Kidney (tissue), 14 donors: ENCODE results near the gene RXRG. TPM values are rescaled to one million over a fixed set of nuclear protein-coding genes. Genes with fewer than 3 reads are reported as not detected.

ENCODE experiments used
- DNase-seq, 5 donors: peaks; one replicate each; pipeline ENCODE4 v3.0.0-alpha.2; 2013 to 2020
- FAIRE-seq: peaks from 2 replicates; lab custom pipeline; 2012; peaks lifted over from hg19 to GRCh38; lab: Jason Lieb, UNC
- H3K27ac ChIP-seq, 2 donors: one replicate each; pipeline ENCODE4 v1.7.0; 2013; ENCODE audit warnings: low read depth in 2 of 2, low read length in 2 of 2, inconsistent platforms in 1 of 2
- H3K27me3 ChIP-seq: one replicate; pipeline ENCODE4 v1.7.1; 2013; ENCODE audit warnings: low read length, inconsistent platforms; ENCODE audit not compliant: control insufficient read depth, insufficient read depth
- H3K36me3 ChIP-seq, 3 donors: one replicate each; pipeline versions ENCODE4 v1.7.0 to v1.7.1; 2013; ENCODE audit warnings: low read length in 3 of 3, control low read depth in 1 of 3, inconsistent platforms in 1 of 3; ENCODE audit not compliant: insufficient read depth in 3 of 3, control insufficient read depth in 2 of 3
- H3K4me1 ChIP-seq, 3 donors: one replicate each; pipeline versions ENCODE4 v1.7.0 to v1.7.1; 2013; ENCODE audit warnings: low read length in 3 of 3, inconsistent platforms in 1 of 3, low read depth in 1 of 3; ENCODE audit not compliant: control insufficient read depth in 2 of 3, insufficient read depth in 2 of 3
- H3K4me3 ChIP-seq, 3 donors: one replicate each; pipeline versions ENCODE4 v1.7.0 to v1.8.1; 2013; ENCODE audit warnings: low read length in 3 of 3, control low read depth in 1 of 3, inconsistent platforms in 1 of 3
- H3K9ac ChIP-seq, 3 donors: one replicate each; pipeline versions ENCODE4 v1.7.0 to v1.7.1; 2013; ENCODE audit warnings: low read length in 3 of 3, control low read depth in 1 of 3, inconsistent platforms in 1 of 3
- H3K9me3 ChIP-seq, 3 donors: one replicate each; pipeline versions ENCODE4 v1.7.0 to v1.7.1; 2013; ENCODE audit warnings: low read length in 3 of 3, control low read depth in 1 of 3, inconsistent platforms in 1 of 3; ENCODE audit not compliant: control insufficient read depth in 2 of 3, insufficient read depth in 1 of 3
- intact Hi-C: fragments of 100-400 bp; cut with DNase I; formaldehyde crosslinking; loops from one replicate; pipeline ENCODE4 v1.11.1; 2022
- polyA plus RNA-seq: library from polyadenylated mRNA; stranded (reverse); fragments of 350-450 nt; fragmentation: Illumina TruSeq; extraction: RNeasy Lipid Tissue Mini Kit (QIAGEN cat#74804); gene quantifications from one replicate; pipeline ENCODE4 v1.2.3, GENCODE V29; 2014; ENCODE audit warnings: low read depth, low replicate concordance; ENCODE audit not compliant: insufficient read depth
- total RNA-seq: library from RNA; stranded (reverse); fragmentation: NEBNext Ultra II Directional; extraction: Animal tissue kit (Norgen Biotek cat#: 25700); gene quantifications from one replicate; pipeline ENCODE4 v1.2.1, GENCODE V29; 2021
- TF ChIP-seq, protein P1 (sequence below): IDR thresholded peaks from 3 replicates; pipeline ENCODE4 v1.5.1; 2012; ENCODE audit warnings: mild to moderate bottlenecking, moderate library complexity, borderline replicate concordance; ENCODE audit not compliant: insufficient read depth; ENCODE audit errors: extremely low read depth
- donor health status: control.
- donor health status: control.
- donor health status: control.
- donor health status: control.
- donor health status: control.
- donor health status: DM: yes; HTN: yes; CAD: no.
- donor health status: Normal renal cell carcinoma (clear cell type).

RXRG gene
- total and polyA plus RNA-seq, 2 donors from 2014 or later, result 0.39 to 0.44 TPM

DNA sequence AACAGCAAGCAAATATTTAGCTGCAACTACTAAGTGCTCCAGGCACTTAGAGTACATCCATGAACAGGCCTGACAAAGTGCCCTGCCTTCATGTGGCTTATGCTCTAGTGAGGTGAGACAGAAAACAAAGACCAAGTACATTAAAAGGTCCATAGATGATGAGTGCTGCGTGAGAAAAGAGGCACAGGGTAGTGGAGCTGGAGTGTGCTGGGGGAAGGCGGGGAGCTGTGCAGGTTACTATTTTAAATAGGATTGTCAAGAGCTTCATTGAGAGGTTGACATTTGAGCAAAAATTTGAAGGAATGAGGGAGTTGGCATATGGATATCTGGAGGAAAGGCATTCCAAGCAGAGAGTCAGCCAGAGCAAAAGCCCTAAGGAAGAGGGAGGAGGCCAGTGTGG lies 29.3 kb upstream of the RXRG start:
- no peak for DNase-seq
- FAIRE-seq, result no peak
- Histone ChIP-seq H3K27ac (no peak overlapping the region), H3K4me3 (no peak overlapping the region), H3K9me3 (no peaks in the 10 kb centered on the region), H3K4me1 (no peaks in the 10 kb centered on the region), H3K36me3 (no peaks in the 10 kb centered on the region), H3K27me3 (no peaks in the 10 kb centered on the region), H3K9ac (no peak overlapping the region)
- intact Hi-C loops, result no loop called here
- TF ChIP-seq, protein P1, sequence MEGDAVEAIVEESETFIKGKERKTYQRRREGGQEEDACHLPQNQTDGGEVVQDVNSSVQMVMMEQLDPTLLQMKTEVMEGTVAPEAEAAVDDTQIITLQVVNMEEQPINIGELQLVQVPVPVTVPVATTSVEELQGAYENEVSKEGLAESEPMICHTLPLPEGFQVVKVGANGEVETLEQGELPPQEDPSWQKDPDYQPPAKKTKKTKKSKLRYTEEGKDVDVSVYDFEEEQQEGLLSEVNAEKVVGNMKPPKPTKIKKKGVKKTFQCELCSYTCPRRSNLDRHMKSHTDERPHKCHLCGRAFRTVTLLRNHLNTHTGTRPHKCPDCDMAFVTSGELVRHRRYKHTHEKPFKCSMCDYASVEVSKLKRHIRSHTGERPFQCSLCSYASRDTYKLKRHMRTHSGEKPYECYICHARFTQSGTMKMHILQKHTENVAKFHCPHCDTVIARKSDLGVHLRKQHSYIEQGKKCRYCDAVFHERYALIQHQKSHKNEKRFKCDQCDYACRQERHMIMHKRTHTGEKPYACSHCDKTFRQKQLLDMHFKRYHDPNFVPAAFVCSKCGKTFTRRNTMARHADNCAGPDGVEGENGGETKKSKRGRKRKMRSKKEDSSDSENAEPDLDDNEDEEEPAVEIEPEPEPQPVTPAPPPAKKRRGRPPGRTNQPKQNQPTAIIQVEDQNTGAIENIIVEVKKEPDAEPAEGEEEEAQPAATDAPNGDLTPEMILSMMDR, result no peak

DNA sequence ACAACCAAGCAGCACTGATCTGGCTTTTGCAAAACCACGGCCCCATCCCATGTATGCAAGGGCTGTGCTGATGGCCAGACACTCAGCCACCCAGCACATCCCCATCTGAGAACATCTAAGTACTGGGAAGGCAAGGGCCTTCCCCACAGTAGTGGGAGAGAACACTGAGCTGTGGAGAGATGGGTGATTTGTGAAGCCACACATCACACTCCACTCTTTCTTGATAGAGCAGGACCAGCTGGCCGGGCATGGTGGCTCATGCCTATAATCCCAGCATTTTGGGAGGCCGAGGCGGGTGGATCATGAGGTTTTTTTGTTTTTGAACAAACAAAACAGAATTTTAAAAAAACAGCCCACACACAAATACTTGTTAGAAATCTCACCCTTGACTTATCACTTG lies 28.2 kb upstream of the RXRG start:
- DNase-seq, result no peak
- Histone ChIP-seq H3K4me3 (no peak overlapping the region), H3K4me1 (no peaks in the 10 kb centered on the region), H3K36me3 (no peaks in the 10 kb centered on the region), H3K27me3 (no peaks in the 10 kb centered on the region), H3K9ac (no peak overlapping the region), H3K9me3 (no peaks in the 10 kb centered on the region), H3K27ac (no peak overlapping the region)
- no peak for FAIRE-seq
- TF ChIP-seq, protein P1, result no peak
- intact Hi-C loops, result no loop called here

DNA sequence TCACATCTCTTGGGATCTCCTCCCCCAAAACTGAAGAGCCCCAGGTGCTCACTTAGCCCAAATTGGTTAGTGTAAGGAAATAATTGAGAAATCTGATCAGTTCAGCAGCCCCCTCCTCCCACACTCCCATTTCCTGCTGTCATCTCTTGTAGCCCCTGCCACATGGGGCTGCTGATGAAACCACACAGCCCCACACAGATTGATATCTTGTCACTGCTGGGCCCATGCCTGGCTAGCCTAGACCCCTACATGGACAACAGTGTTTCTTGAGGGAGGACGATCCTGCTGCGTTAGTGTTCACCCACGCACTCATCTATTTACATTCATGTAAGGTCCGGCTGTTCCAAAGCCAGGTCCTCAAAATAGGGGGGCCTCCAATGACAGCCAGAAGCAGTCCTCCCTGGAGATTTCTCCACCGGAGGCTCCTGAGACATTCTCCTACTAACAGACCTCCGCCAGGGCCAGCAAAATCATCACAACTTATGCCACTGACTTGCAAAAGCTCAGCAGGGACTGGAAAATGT lies 23.9 kb upstream of the RXRG start:
- DNase-seq, result no peak
- Histone ChIP-seq H3K4me1 (no peaks in the 10 kb centered on the region), H3K27ac (no peak overlapping the region), H3K9me3 (no peaks in the 10 kb centered on the region), H3K36me3 (no peaks in the 10 kb centered on the region), H3K4me3 (no peak overlapping the region), H3K9ac (no peak overlapping the region), H3K27me3 (no peaks in the 10 kb centered on the region)
- no peak for FAIRE-seq
- TF ChIP-seq, protein P1, result no peak
- intact Hi-C loops, result no loop called here

DNA sequence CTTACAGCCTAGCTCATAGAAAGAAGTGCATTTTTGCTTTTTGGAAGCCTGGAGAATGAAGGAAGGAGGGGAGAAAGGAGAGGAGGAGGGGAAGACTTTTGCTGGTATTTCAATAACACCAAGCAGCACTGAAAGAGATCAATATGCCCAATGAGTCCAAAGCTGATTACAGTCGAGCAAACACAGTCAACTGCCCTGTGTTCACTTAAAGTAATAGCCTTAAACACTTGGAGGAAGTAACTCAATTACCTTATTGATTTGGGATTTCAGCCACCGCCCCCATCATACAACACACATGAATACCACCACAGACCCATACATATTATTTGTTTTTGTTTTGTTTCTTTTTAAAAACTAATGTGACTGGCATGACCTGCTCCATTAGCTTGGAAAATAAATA lies 23.3 kb upstream of the RXRG start:
- H3K9ac ChIP-seq, result no peak overlapping the region
- intact Hi-C loops, result no loop called here

More for the DNA sequence above, 23.3 kb upstream of the RXRG start:
- DNase-seq, result no peak
- TF ChIP-seq, protein P1, result no peak
- Histone ChIP-seq H3K27ac (no peak overlapping the region), H3K4me1 (no peaks in the 10 kb centered on the region), H3K4me3 (no peak overlapping the region), H3K9me3 (no peaks in the 10 kb centered on the region), H3K36me3 (no peaks in the 10 kb centered on the region), H3K27me3 (no peaks in the 10 kb centered on the region)
- FAIRE-seq, result no peak
